CD1c-positive myeloid dendritic cell (primary cell): Measurements from ENCODE around the gene TNFAIP8L1.
A peak's percentile ranks its signal among the peaks of the same experiment; 100 is the strongest.

Experiments used
- DNase-seq: peaks from one replicate; pipeline ENCODE4 v3.0.0-alpha.2; 2016; ENCODE audit errors: extremely low spot score

Gene TNFAIP8L1

DNA sequence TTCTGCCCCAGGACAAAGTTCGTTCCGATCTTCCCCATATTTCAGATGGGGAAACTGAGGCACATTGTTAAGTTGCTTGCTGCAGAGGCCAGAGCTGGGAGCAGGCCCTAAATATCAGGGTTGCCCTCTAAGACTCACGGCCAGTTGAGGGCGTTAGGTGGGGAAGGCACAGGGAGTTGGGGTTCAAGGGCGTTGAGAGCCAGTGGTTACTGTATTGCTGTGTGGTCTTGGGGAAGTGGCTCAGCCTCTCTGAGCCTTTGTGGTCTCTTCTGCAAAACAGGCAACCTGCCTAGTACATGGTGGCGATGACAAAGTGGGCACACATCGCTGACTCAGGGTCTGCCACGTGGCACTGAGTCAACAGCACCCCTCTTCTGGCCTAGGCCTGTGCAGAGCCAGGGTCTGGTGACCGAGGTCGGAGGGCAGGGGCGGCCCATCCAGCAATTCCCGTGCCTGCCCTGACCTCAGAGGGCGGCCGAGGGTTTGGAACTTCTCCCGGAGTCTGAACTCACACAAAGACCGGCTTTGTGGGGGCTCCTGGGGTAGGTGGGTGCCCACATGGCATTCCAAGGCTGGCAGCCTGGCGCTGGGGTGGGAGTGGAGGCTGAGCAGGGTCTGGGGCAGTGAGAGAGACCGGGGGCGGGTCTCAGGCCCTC lies 10.2 kb downstream of the TNFAIP8L1 start:
- no peak for DNase-seq

DNA sequence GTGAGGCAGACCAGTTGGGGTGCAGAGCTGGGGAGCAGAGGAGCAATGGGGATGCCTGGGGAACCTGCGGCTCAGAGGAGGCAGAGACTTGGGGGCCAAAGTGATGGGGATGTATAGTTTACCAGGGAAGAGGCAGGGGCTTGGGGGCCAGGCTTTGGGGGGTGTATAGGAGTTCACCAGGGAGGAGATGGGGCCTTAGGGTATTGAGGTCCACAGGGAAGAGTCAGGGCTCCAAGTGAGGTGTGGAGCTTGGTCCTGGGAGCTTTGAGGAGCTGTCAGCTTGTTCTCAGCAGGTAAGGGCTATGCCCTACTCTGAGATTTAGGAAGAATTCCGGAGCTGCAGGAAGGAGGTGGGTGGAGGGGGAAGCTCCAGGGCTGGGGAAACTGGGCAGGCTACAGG lies 10.8 kb downstream of the TNFAIP8L1 start:
- DNase-seq = no peak

DNA sequence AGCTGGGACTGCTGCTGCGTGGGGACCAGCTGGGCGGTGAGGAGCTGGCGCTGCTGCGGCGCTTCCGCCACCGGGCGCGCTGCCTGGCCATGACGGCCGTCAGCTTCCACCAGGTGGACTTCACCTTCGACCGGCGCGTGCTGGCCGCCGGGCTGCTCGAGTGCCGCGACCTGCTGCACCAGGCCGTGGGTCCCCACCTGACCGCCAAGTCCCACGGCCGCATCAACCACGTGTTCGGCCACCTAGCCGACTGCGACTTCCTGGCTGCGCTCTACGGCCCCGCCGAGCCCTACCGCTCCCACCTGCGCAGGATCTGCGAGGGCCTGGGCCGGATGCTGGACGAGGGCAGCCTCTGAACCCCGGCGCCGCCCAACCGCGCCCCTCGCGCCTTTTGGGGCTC lies 12.8 kb downstream of the TNFAIP8L1 start:
- DNase-seq = no peak

DNA sequence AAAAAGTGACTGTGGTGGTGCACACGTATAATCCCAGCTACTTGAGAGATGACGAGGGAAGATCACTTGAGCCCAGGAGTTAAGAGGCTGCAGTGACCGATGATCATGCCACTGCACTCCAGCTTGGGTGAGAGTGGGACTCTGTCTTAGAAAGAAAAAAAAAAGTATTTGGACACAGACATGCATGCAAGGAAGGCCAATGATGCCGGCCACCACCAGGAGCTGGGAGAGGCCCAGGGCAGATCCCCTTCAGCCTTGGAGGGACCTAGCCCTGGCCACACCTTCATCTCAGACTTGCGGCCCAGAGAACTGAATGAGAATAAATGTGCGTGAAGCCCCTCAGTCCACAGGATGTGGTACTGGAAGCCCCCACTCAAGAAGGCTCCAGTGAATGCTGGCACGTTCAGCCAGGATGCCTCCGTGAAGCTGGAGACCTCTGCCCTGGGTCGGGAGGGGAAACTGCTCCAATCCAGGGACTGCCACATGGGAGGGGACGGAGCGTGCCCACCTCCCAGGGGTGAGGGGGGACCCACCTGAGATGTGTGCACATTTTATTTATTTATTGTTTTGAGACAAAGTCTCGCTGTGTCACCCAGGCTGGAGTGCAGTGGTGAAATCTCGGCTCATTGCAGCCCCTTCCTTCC lies 14.6 kb downstream of the TNFAIP8L1 start:
- DNase-seq = no peak

DNA sequence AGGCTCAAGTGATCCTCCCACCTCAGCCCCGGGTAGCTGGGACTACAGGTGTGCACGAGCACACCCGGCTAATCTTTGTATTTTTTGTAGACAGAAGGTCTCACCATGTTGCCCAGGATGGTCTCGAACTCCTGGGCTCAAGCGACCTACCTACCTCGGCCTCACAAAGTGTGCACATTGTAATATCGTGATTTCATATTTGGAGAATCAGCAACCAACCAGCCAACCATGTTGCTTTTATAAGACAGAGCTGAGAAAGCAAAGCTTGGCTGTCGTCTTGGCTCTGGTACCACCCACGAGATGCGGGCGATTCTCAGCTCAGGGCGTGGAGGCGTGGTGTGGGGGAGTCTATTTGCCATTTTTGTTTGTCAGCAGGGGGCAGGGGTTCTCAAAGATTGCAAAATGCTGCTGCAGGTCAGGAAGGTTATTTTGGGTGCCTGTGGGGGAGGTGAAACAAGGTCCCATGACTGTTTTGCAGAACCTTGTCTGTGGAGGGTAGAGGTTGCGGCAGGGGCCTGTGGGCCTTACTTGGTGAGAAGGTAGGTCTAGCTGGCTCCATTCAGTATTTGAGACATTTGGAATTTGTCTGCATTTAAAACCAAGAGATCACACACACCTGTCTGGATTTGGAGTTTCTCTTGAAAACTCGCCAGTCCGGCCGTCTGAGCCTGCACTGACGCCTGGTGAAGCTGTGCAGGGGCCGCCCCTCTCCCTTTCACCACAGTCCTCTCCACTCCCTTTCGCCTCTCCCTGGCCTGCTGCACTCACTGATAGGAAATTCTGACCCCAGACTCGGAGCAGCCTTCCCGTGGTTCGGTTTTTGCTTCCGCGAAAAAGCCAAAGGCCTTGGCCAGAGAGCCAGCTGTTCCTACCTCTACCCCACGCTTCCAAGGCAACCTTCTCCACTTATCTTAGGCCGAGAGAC lies 15.4 kb downstream of the TNFAIP8L1 start:
- DNase-seq = peak; percentile 63

DNA sequence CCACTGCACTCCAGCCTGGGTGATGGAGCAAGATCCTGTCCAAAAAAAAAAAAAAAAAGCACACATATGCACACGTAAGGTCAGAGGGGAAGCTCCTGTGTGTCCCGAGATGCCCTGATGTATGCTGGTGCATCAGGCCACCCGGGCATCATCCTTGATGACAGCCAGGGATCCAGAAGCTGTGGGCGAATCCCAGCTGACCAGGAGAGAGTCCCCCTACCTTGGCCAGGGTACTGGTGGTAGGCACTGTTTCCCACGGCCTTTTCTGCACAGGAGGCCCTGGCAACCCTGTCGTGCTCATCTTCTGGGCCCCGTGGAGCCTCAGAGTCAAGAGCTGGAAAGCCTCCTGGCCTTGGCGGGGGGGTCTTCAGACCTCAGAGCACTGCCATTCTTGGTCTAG lies 16.8 kb downstream of the TNFAIP8L1 start:
- DNase-seq = no peak

DNA sequence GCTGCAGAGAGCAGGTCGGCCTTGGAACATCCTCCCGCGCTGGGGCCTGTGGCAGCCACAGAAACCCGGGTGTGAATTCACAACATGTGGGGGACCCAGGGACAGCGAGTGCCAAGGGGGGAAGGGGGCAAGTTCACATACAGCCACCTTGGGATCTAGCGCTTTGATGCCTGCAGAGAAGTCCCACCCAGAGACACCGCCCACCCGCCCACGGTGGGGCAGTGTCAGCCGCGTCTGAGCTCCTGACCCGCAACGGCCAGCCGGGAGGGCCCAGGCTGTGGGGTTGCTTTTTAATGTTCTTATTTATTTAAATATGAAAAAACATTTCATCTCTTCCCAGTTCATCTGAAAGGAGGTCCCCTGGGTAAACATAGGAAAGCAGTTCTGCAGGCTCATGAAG lies 17.9 kb downstream of the TNFAIP8L1 start:
- DNase-seq = no peak

DNA sequence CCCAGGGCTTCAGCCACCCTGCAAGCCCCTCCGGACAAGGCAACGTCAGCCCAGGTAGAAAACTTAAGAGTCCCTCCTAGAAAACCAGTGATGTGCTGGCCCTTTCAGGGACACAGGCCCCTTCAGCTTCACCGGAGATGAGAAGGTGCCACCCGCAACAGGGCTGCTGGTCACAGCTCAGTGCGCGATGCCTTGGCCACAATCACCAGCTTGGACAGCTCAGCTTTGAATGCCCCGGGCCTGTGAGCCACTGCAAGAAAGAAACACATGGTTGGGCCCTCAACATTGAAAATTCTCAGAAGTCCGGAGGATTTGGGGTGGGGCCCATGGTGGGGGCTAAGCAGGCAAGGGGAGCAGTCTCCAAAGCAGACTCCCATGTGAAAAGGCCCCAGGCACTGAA lies 18.5 kb downstream of the TNFAIP8L1 start:
- no peak for DNase-seq

DNA sequence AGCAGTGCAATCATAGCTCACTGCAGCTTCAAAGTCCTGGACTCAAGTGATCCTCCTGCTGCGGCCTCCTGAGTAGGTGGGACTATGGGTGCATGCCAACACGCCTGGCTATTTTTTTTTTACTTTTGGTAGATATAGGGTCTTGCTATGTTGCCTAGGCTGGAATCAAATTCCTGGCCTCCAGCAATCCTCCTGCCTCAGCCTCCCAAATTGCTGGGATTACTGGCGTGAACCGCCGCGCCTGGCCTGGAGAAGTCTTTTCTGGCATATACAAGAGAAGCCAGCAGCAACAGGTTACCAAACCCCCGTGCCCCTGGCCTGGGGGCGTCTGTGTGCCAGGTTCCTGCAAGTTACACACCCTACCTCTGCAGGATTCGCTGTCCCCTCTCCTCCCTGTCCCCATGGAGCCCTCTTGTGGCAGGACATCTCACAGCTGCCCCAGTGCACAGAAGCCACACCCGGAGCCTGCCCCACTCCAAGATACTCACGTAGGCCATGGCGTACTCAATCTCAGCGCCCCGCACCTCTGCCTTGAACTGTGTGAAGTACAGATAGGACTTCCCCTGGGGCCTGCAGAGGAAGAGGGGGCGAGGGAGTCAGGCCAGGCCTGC lies 21.0 kb downstream of the TNFAIP8L1 start:
- DNase-seq = peak; percentile 26

DNA sequence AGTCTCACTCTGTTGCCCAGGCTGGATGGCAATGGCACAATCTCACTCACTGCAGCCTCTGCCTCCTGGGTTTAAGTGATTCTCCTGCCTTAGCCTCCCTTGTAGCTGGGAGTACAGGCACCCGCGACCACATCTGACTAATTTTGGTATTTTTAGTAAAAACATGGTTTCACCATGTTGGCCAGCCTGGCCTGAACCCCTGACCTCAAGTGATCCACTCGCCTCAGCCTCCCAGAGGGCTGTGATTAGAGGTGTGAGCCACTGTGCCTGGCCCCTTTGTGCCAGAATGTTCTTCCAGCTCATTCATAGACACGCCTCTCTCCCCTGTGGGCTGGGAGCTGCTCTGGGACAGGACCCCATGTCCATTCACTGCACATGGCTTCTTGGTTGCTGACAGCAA lies 21.7 kb downstream of the TNFAIP8L1 start:
- DNase-seq = no peak

DNA sequence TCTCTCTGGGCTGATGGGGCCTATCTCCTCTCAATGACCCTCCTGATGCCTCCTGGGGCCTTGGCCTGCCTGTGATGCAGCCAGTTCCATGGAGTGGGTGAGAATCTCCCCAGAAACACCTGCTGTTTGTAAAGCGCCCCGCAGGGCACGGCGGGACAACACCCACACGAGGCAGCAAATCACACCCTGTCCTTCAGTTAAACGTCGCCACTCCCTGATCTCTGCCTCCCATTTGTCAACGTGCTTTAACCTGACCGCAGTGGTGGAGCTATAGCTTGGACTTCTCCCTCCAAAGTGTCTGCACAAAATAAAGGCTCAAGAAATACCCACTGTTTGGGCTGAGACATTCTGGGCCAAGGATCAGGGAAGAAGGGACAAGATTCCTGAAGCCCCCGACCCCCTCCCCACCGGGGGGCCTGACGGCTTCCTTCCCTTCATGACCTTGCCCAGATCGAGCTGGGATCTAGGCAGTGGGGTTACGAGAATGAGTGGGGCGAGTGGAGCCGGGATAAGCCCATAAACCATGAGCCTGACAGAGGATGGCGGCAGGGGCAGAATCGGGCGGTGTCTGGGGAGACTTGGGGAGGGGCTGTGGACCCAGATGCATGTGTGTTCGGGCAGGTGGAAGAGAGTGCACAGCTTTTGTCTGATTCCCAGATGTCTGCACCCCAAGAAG lies 22.8 kb downstream of the TNFAIP8L1 start:
- no peak for DNase-seq

DNA sequence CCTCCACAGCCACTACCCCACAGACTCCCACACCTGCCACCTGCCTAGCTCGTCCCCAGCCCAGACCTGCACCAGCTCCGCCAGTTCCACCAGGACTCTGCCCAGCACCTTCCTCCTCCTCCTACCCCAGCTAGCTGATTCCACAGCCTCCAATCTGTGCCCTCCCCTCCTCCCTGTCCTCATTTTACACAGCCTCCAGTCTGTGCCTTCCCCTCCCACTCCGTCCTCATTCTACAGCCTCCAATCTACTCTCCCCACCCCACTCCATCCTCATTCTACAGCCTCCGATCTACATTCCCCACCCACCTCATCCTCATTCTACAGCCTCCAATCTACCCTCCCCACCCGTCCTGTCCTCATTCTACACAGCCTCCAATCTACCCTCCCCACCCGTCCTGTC lies 23.5 kb downstream of the TNFAIP8L1 start:
- no peak for DNase-seq

DNA sequence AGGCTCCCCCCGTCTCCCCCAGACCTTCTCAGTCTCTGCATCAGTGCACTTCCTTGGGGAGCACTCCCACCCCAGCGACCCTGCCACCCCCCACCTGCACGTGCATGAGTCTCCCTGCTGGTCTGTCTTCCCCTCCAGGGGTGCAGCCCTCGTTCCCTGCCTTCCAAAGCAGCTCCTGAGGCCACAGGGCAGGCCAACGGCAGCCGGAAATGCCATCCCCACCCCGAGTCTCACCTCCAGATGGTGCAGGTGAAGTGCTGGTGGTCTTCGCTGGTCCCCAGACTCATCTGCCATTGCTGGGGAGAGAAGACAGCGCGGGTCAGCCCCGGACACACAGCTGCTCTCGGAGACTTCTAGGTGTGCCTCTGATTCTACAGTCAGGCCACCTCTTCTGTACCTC lies 25.3 kb downstream of the TNFAIP8L1 start:
- no peak for DNase-seq

DNA sequence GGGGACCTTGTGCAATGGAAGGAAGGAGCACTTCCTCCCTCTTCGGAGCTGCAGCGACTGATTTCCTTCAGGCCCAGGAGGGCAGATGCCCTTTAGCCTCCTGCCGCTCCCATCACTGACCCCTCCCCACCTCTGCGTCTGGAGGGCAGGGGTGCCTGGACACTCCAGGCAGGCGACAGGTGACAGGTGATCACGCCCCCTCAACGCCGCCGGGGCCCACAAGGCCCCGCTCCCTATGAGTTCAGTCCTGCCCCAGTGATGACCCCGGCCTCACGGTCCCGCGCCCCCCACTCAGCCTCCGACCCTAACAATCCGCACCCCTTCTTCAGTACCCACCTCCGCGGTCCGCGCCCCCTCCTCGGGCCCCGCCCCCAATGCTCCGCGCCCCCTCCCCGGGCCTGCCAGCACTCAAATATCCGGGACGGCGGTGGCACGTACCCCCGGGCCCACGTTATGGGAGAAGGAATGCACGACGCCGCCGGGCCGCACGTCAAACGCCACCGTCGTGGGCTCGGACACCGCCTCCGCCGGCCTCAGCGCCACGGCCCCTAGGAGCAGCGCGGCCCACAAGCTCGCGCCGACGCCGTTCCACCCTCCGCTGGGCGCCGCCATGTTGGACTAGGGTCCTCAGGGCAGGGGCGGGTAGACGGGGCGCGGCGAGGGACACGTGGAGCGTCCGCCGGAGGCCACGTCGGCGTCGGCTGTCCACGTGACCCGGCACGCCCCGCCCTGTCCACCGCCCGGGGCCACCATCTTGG lies 30.6 kb downstream of the TNFAIP8L1 start, which contains the start of gene MYDGF:
MYDGF (minus strand) TSS at position 620 of the 758 bp plus-strand sequence; CDS start at position 612, 8 bp downstream.
- DNase-seq = peak; percentile 95

DNA sequence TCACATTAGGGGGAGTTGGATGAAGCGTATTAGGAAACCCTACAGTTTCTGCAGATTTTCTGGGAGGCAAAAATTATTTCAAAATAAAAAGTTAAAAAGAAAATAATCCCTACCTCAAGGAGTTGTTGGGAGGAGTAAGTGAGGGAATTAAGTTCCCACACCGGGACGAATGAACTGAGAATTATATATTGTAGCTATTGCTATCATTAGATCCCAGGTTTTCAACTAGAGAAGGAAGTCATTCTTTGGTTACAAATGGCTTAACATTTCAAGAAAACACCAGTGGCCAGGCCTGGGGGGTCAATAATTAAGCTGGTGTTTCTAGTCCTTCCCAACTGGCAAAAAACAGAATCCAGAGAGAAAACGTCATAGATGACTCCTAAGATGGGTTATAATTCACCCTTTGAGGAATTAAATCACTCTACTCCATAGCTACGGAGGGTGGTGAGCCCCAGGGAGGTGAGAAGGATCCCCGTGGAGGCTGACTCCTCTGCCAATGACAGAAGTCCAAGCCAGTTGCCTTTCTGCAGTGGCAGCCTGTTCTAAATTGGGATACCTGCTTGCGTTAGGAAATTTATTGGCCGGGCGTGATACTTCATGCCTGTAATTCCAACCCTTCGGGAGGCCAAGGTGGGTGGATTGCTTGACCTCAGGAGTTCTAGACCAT lies 32.0 kb downstream of the TNFAIP8L1 start:
- no peak for DNase-seq

DNA sequence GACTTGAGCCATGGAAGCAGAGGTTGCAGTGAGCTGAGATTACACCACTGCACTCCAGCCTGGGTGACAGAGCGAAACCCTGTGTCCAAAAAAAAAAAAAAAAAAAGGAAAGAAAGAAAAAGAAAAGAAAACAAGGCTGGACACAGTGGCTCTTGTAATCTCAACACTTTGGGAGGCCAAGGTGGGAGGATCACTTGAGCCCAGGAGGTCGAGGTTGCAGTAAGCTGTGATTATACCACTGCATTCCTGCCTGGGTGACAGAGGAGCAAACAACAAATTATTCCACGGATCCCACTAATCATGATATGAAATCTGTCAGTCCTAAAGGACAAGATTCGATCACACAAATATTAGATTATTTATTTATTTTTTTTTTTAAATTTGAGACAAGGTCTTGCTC lies 33.9 kb downstream of the TNFAIP8L1 start:
- DNase-seq = no peak

DNA sequence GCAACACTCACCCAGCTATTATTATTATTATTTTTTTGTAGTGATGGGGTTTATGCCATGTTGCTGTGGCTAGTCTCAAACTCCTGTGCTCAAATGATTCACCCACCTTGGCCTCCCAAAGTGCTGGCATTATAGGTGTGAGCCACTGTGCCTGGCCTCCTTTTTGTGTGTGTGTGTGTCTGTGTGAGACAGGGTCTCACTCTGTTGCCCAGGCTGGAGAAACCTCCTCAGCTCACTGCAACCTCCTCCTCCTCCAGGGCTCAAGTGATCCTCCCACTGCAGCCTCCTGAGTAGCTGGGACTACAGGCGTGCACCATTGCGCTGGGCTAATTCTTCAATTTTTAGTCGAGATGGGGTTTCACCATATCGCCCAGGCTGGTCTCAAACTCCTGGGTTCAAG lies 34.4 kb downstream of the TNFAIP8L1 start:
- DNase-seq = no peak

DNA sequence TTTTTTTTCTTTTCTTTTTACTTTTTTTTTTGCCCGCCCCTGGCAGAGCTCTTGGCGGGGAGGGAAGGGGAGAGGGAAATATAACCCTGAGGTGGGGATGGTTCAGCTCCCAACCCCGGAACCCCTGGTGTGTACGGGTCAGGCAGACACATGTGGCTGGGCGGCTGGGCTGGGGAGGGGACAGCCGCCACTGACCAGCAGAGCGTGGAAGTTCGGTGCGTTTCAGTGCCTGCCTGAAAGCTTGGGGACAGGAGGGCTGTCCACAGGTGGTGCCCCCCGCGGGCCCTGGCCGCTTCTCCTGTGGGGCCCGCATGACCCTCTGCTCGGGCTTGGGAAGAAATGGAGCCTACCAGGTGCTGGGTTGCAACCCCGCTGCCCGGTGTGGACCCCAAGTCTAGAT lies 36.0 kb downstream of the TNFAIP8L1 start:
- DNase-seq = no peak

DNA sequence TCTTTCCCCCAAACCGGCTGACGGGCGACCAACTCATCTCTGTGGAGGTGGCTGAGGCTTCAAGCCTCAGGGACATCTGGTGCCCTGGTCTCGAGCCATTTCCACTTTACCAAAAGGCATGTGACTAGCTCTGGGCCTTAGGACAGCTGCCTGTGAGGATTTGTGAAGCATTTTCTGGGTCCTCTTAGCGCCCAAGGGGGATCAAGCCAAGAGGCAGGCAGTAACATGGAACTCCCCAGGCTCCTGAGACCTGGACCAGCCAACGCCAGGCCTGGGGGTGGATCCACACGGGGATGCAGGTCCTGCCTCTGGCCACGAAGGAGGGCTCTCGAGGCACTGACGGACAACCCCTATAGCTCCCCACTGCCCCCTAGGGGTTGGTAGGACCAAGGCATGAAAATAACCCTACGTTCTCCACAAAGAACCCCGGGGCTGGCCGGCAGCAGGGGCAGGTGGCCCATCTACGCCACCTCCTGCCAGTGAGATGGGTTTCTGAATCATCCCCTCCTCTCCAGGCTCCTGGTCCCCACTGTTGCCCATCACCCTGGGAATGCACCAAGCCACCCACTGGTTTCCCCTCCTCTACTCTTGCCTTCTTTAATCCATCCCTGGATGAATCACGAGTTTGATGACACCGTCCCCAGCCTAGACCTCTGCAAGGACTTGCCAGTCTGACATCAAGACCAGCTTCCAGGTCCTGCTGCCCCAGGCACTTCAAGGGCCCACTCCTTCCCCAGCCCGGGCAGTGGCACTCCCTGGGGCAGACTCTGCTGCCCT lies 37.8 kb downstream of the TNFAIP8L1 start:
- peak; percentile 44 for DNase-seq
